H1 (cell line): ENCODE results near the gene NKAIN4. TPM values are rescaled to one million over a fixed set of nuclear protein-coding genes. Genes with fewer than 3 reads are reported as not detected.

Source experiments
- ATF3 ChIP-seq: IDR thresholded peaks from 2 replicates; pipeline ENCODE4 v1.6.1; 2011; ENCODE audit warnings: low read depth, mild to moderate bottlenecking, low read length; ENCODE audit not compliant: insufficient read depth
- CHD2 ChIP-seq: IDR thresholded peaks from 2 replicates; pipeline ENCODE4 v1.6.1; 2012; ENCODE audit warnings: low read length, improper control_type of control experiment
- RAD21 ChIP-seq, 2 experiments: IDR thresholded peaks in 1 of 2; conservative IDR thresholded peaks in 1 of 2; 2 replicates each; pipeline ENCODE4 v1.6.1; 2011; ENCODE audit warnings: low read depth in 2 of 2, low read length in 2 of 2, improper control_type of control experiment in 1 of 2, inconsistent platforms in 1 of 2, mild to moderate bottlenecking in 1 of 2, moderate library complexity in 1 of 2
- polyA plus RNA-seq, 7 experiments: library from polyadenylated mRNA; depleted of rRNA in 3 of 7; stranded (reverse) in 5 of 7; unstranded in 2 of 7; fragments of >200 nt in 5 of 7; fragments of 200-250 nt in 2 of 7; gene quantifications; 1 replicate in 5 of 7; 2 replicates in 1 of 7; 4 replicates in 1 of 7; pipeline versions ENCODE4 v1.2.1 to v1.2.3, GENCODE V29; 2011 to 2013; ENCODE audit warnings: missing spikeins in 2 of 7, mixed read lengths in 2 of 7
- total RNA-seq: library from RNA; stranded (reverse); fragmentation: NEBNext Ultra II Directional; extraction: Animal tissue kit (Norgen Biotek cat#: 25700); gene quantifications from 2 replicates; pipeline ENCODE4 v1.2.1, GENCODE V29; 2021

Gene NKAIN4
- total and polyA plus RNA-seq, 2 of the 8 experiments (the other 6 are each of a cell fraction or from before 2014, with no cell fraction given): 6.9 to 17.0 TPM

DNA sequence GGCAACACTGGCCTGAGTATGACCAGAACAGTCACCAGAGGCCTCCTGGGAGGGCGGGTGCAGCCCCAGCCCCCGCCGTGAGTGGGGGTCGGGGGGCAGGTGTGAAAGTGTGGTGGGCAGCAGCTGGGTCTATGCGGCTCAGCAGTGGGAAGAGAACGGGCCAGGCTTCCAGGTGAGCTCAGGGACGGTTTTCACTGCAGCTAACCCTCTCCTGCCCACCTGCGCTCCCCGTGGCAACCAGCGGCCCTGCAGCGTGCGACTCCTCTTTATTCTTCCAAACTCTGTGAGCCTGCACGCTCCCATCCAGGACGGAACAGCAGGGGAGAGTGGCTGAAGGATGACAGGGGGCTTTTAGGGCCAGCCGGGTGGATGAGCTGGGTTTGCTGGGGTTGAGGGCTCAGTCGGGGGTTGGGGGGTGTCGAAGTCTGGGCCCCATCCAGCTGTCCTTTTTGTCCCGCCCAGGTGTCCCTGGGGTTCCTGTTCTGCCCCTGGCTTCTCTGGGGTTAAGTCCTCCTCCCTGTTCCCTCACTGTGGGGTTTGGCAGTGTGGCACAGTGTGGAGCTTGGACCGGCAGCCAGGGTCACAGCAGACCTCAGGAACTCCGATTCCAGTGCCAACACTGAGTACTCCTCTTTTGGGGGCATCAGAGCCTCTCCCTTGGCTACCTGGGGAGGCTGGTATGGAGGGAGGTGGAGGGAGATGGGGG, 19.4 kb downstream of the NKAIN4 start (continued):
- TF ChIP-seq ATF3: no peak
- TF ChIP-seq CHD2: no peak
- peak; percentile 37 to 50 for TF ChIP-seq RAD21 (IDR thresholded peaks at IDR 0.05 in 1 of 2, conservative IDR thresholded peaks at IDR 0.05 in 1 of 2; ENCODE audit: low read depth in 2 of 2, low read length in 2 of 2)
